ENCODE measurements around the gene ZNF580. TPM values are rescaled to one million over a fixed set of nuclear protein-coding genes. Genes with fewer than 3 reads are reported as not detected.

Gene ZNF580
- total and polyA plus RNA-seq, 2 experiments from 2014 or later, result 10.1 to 53.8 TPM

GRCh38 chr19:55599468-55599841 is 41.3 kb upstream of the ZNF580 start, which contains the start of gene FIZ1:
FIZ1 (minus strand) TSS chr19:55599517; CDS start chr19:55597865, 1,652 bp downstream.
- TF ChIP-seq EZH2 (IDR thresholded peaks at IDR 0.05; ENCODE audit: borderline replicate concordance) (no peak), CTCF (IDR thresholded peaks at IDR 0.05; ENCODE audit: poor library complexity) (no peak), EZH2phosphoT487 (IDR thresholded peaks at IDR 0.05; ENCODE audit: low read depth, severe bottlenecking, unreplicated experiment) (no peak)
- Histone ChIP-seq H4K20me1 (ENCODE audit: insufficient read depth, poor library complexity, severe bottlenecking) (no peaks in the 10 kb centered on the region), H3K9me3 (ENCODE audit: low read depth) (no peaks in the 10 kb centered on the region), H3K4me3 (peak within 1 kb of the TSS; percentile 83), H3K27me3 (no peaks in the 10 kb centered on the region), H2AFZ (peak within 1 kb of the TSS; percentile 75), H3K4me2 (peak within 1 kb of the TSS; percentile 93), H3K79me2 (peaks cover 5% of the 10 kb centered on the region), H3K27ac (peak within 1 kb of the TSS; percentile 98), H3K9me2 (replicated peaks; ENCODE audit: insufficient read depth) (no peaks in the 10 kb centered on the region), H3K4me1 (ENCODE audit: insufficient read depth) (peaks cover 13% of the 10 kb centered on the region), H3K36me3 (replicated peaks; ENCODE audit: insufficient read depth, low read depth) (no peaks in the 10 kb centered on the region)
- DNase-seq (ENCODE audit: low spot score), result peak; percentile 99
- 2% methylated on average over 13 of the region's 23 CpGs for WGBS (ENCODE audit: low lambda C conversion rate, missing lambda C conversion rate)

- Histone ChIP-seq H3K4me1 (ENCODE audit: insufficient read depth) (peaks cover 13% of the 10 kb centered on the region), H3K9me3 (ENCODE audit: low read depth) (no peaks in the 10 kb centered on the region), H2AFZ (peak within 1 kb of the TSS; percentile 75), H3K27ac (peak within 1 kb of the TSS; percentile 98), H3K27me3 (no peaks in the 10 kb centered on the region), H3K4me3 (peak within 1 kb of the TSS; percentile 83), H3K36me3 (replicated peaks; ENCODE audit: insufficient read depth, low read depth) (no peaks in the 10 kb centered on the region), H3K4me2 (peak within 1 kb of the TSS; percentile 93), H4K20me1 (ENCODE audit: insufficient read depth, poor library complexity, severe bottlenecking) (no peaks in the 10 kb centered on the region), H3K79me2 (peaks cover 5% of the 10 kb centered on the region), H3K9me2 (replicated peaks; ENCODE audit: insufficient read depth) (no peaks in the 10 kb centered on the region)
- TF ChIP-seq CTCF (IDR thresholded peaks at IDR 0.05; ENCODE audit: poor library complexity), result no peak
- no peak for TF ChIP-seq EZH2phosphoT487 (IDR thresholded peaks at IDR 0.05; ENCODE audit: low read depth, severe bottlenecking, unreplicated experiment)
- no peak for TF ChIP-seq EZH2 (IDR thresholded peaks at IDR 0.05; ENCODE audit: borderline replicate concordance)
- under 1% methylated on average over 27 of the region's 97 CpGs for WGBS (ENCODE audit: low lambda C conversion rate, missing lambda C conversion rate)
- peak; percentile 93 for DNase-seq (ENCODE audit: low spot score)
Observed at GRCh38 chr19:55599842-55600661, 40.8 kb upstream of the ZNF580 start, which contains the start of gene ZNF524. ZNF524 (plus strand) TSS chr19:55600288; CDS start chr19:55602113, 1,825 bp downstream.

- WGBS (ENCODE audit: low lambda C conversion rate, missing lambda C conversion rate), result 16% methylated on average over 11 of the region's 15 CpGs
Observed at GRCh38 chr19:55600662-55601028, 40.2 kb upstream of the ZNF580 start.

More at GRCh38 chr19:55600662-55601028, 40.2 kb upstream of the ZNF580 start:
- Histone ChIP-seq H3K79me2 (peaks cover 5% of the 10 kb centered on the region), H3K4me1 (ENCODE audit: insufficient read depth) (peaks cover 13% of the 10 kb centered on the region), H3K36me3 (replicated peaks; ENCODE audit: insufficient read depth, low read depth) (no peaks in the 10 kb centered on the region), H3K4me3 (peak overlapping the region; percentile 76), H3K4me2 (peak overlapping the region; percentile 93), H3K27me3 (no peaks in the 10 kb centered on the region), H3K9me3 (ENCODE audit: low read depth) (no peaks in the 10 kb centered on the region), H3K27ac (peak overlapping the region; percentile 98), H2AFZ (peak overlapping the region; percentile 74), H3K9me2 (replicated peaks; ENCODE audit: insufficient read depth) (no peaks in the 10 kb centered on the region), H4K20me1 (ENCODE audit: insufficient read depth, poor library complexity, severe bottlenecking) (no peaks in the 10 kb centered on the region)
- TF ChIP-seq CTCF (IDR thresholded peaks at IDR 0.05; ENCODE audit: poor library complexity), result no peak
- TF ChIP-seq EZH2 (IDR thresholded peaks at IDR 0.05; ENCODE audit: borderline replicate concordance), result no peak
- TF ChIP-seq EZH2phosphoT487 (IDR thresholded peaks at IDR 0.05; ENCODE audit: low read depth, severe bottlenecking, unreplicated experiment), result no peak
- no peak for DNase-seq (ENCODE audit: low spot score)
